Measurements from ENCODE around the gene CERS6.

- TF ChIP-seq CTCF (IDR thresholded peaks at IDR 0.05) = no peak
- no peak for TF ChIP-seq POLR2A (IDR thresholded peaks at IDR 0.05)
Observed at GRCh38 chr2:168722592-168722991, 266.5 kb downstream of the CERS6 start.
